HepG2 (cell line): ENCODE results near the gene MC2R. TPM values are rescaled to one million over a fixed set of nuclear protein-coding genes. Genes with fewer than 3 reads are reported as not detected.

Source experiments
- ATAC-seq: fragments of 200-7000 bp; cut with Tn5 transposase; 3 replicates; pipeline ENCODE4 v1.9.1; 2020; ENCODE audit warnings: mild to moderate bottlenecking, moderate library complexity
- BruUV-seq: library from RNA; stranded (reverse); fragments of 400-500 nt; replicated peaks from 2 replicates; lab custom pipeline; 2021; lab: Mats Ljungman, UMichigan
- CTCF ChIA-PET: fragments of 300-600 bp; formaldehyde crosslinking; extraction: SDS; loops from one replicate; lab custom pipeline; 2021; ENCODE audit warnings: low total read pairs, inconsistent platforms, low intra/inter-chr PET ratio; lab: Yijun Ruan, JAX
- POLR2A ChIA-PET: fragments of 350-600 bp; sonication (Branson Sonifier 250); formaldehyde crosslinking; loops from one replicate; lab custom pipeline; 2020; ENCODE audit warnings: antibody characterized with exemption, inconsistent platforms; lab: Yijun Ruan, JAX
- DNase-seq: peaks from one replicate; pipeline ENCODE4 v3.0.0-alpha.2; 2015; ENCODE audit warnings: low spot score
- FAIRE-seq: peaks from 3 replicates; lab custom pipeline; 2011; peaks lifted over from hg19 to GRCh38; lab: Jason Lieb, UNC
- H2AFZ ChIP-seq: one replicate; pipeline ENCODE4 v1.6.1; 2011; ENCODE audit warnings: low read length, inconsistent platforms
- H3K27ac ChIP-seq: fragments of 300-600 bp; 3 replicates; pipeline ENCODE4 v1.8.0; 2011; ENCODE audit warnings: mixed run types, mild to moderate bottlenecking, mixed read lengths, low read length, inconsistent platforms; ENCODE audit not compliant: insufficient read depth; ENCODE audit errors: extremely low read length
- H3K27me3 ChIP-seq, 2 experiments: fragments of 200-600 bp in 1 of 2; 2 replicates in 1 of 2; 3 replicates in 1 of 2; pipeline versions ENCODE4 v1.6.0 to v1.8.0; 2011; ENCODE audit warnings: low read length in 2 of 2, mild to moderate bottlenecking in 2 of 2, moderate library complexity in 2 of 2, inconsistent platforms in 1 of 2; ENCODE audit not compliant: insufficient read depth in 2 of 2, control insufficient read depth in 1 of 2
- H3K36me3 ChIP-seq, 2 experiments: fragments of 200-600 bp in 1 of 2; replicated peaks in 1 of 2; 2 replicates in 1 of 2; 3 replicates in 1 of 2; pipeline versions ENCODE4 v1.5.1 to v1.8.0; 2011; ENCODE audit warnings: low read length in 2 of 2, inconsistent platforms in 1 of 2; ENCODE audit not compliant: insufficient read depth in 2 of 2, control insufficient read depth in 1 of 2
- H3K4me1 ChIP-seq: 2 replicates; pipeline ENCODE4 v1.5.1; 2012; ENCODE audit warnings: low read length, inconsistent platforms; ENCODE audit not compliant: insufficient read depth
- H3K4me2 ChIP-seq: 2 replicates; pipeline ENCODE4 v1.6.0; 2011; ENCODE audit warnings: low read depth, low read length, inconsistent platforms
- H3K4me3 ChIP-seq, 3 experiments: fragments of 200-600 bp in 1 of 3; sonication (generic), shearing (Covaris generic) in 1 of 3; replicated peaks in 1 of 3; 2 replicates each; pipeline ENCODE4 v1.5.1; 2011 to 2016; ENCODE audit warnings: low read length in 3 of 3, inconsistent platforms in 2 of 3, low read depth in 2 of 3, mild to moderate bottlenecking in 2 of 3, control low read depth in 1 of 3, mixed read lengths in 1 of 3; ENCODE audit not compliant: insufficient read depth in 1 of 3
- H3K79me2 ChIP-seq: one replicate; pipeline ENCODE4 v1.6.1; 2011; ENCODE audit warnings: low read length, inconsistent platforms; ENCODE audit not compliant: insufficient read depth
- H3K9ac ChIP-seq: 2 replicates; pipeline ENCODE4 v1.6.0; 2011; ENCODE audit warnings: mild to moderate bottlenecking, low read depth, low read length, inconsistent platforms; ENCODE audit not compliant: insufficient read depth
- H3K9me3 ChIP-seq: 2 replicates; pipeline ENCODE4 v1.5.1; 2012; ENCODE audit warnings: mild to moderate bottlenecking, low read length
- H4K20me1 ChIP-seq: 2 replicates; pipeline ENCODE4 v1.6.0; 2011; ENCODE audit warnings: inconsistent platforms, mild to moderate bottlenecking, low read length, moderate library complexity; ENCODE audit not compliant: insufficient read depth
- AFF4 ChIP-seq: sonication (generic); formaldehyde crosslinking; IDR thresholded peaks from 2 replicates; pipeline ENCODE4 v1.4.0; 2020; ENCODE audit warnings: missing genetic modification reagents
- ARID3A ChIP-seq: IDR thresholded peaks from 2 replicates; pipeline ENCODE4 v1.6.1; 2012; ENCODE audit warnings: low read depth, low read length, improper control_type of control experiment
- CAMTA2 ChIP-seq: sonication (generic); formaldehyde crosslinking; IDR thresholded peaks from 2 replicates; pipeline ENCODE4 v1.4.0; 2020; ENCODE audit warnings: mild to moderate bottlenecking, missing genetic modification reagents, borderline replicate concordance
- CENPX ChIP-seq: sonication (generic); formaldehyde crosslinking; IDR thresholded peaks from 2 replicates; pipeline ENCODE4 v1.9.0; 2021; ENCODE audit warnings: mild to moderate bottlenecking, missing genetic modification reagents, moderate library complexity
- GABPB1 ChIP-seq: IDR thresholded peaks from 2 replicates; pipeline ENCODE4 v1.6.1; 2016; ENCODE audit warnings: mild to moderate bottlenecking, missing genetic modification reagents, moderate library complexity, missing compliant biosample characterization
- GATAD1 ChIP-seq: IDR thresholded peaks from 2 replicates; pipeline ENCODE4 v1.6.1; 2016; ENCODE audit warnings: missing genetic modification reagents, missing compliant biosample characterization
- HNRNPLL ChIP-seq: fragments of 200-400 bp; formaldehyde crosslinking; IDR thresholded peaks from 2 replicates; pipeline ENCODE4 v1.6.1; 2017; ENCODE audit warnings: mild to moderate bottlenecking, low read depth, low read length; ENCODE audit not compliant: poor library complexity, severe bottlenecking
- MBNL3 ChIP-seq: fragments of 250-450 bp; sonication (Bioruptor Pico); conservative IDR thresholded peaks from 2 replicates; pipeline ENCODE4 v1.8.0; 2022; ENCODE audit warnings: mild to moderate bottlenecking, inconsistent platforms
- NBN ChIP-seq: fragments of 450-650 bp; conservative IDR thresholded peaks from 2 replicates; pipeline ENCODE4 v1.6.1; 2017
- ZNF841 ChIP-seq: sonication (generic); formaldehyde crosslinking; IDR thresholded peaks from 2 replicates; pipeline ENCODE4 v1.8.1; 2023; ENCODE audit warnings: missing genetic modification reagents, borderline replicate concordance
- ZSCAN31 ChIP-seq: sonication (generic); formaldehyde crosslinking; IDR thresholded peaks from 2 replicates; pipeline ENCODE4 v1.5.0; 2020; ENCODE audit warnings: low read depth, mild to moderate bottlenecking, missing genetic modification reagents
- ZZZ3 ChIP-seq: sonication (generic); formaldehyde crosslinking; IDR thresholded peaks from 2 replicates; pipeline ENCODE4 v1.4.0; 2020; ENCODE audit warnings: missing genetic modification reagents, mild to moderate bottlenecking, borderline replicate concordance
- WGBS: methylation state at CpG from one replicate; pipeline ENCODE4 v1.1.6; 2017; ENCODE audit warnings: low lambda C conversion rate; 5-methylcytosine and 5-hydroxymethylcytosine counted together
- in situ Hi-C: cut with HindIII; loops from 2 replicates; pipeline ENCODE4 v1.10.0; 2017; ENCODE audit warnings: low pct_unique_long_range_greater_than_20kb; ENCODE audit not compliant: extremely low pct_ligation_motif_present
- intact Hi-C: fragments of 100-400 bp; cut with micrococcal nuclease; formaldehyde crosslinking; loops from one replicate; pipeline ENCODE4 v1.10.0; 2022; ENCODE audit not compliant: unreplicated experiment
- polyA plus RNA-seq, 8 experiments: library from polyadenylated mRNA; depleted of rRNA in 3 of 8; stranded (reverse) in 7 of 8; unstranded in 1 of 8; fragments of >200 nt; fragmentation: Illumina TruSeq in 4 of 8; extraction: Trizol in 4 of 8; gene quantifications; 2 replicates each; pipeline versions ENCODE4 v1.2.1 to v1.2.3, GENCODE V29; 2011 to 2016; ENCODE audit warnings: low read depth in 4 of 8, missing spikeins in 1 of 8, mixed read lengths in 1 of 8; ENCODE audit not compliant: insufficient read depth in 1 of 8
- total RNA-seq, 5 experiments: library from RNA; depleted of rRNA; stranded (reverse); fragments of >200 nt; fragmentation: Illumina TruSeq; extraction: Trizol; gene quantifications; 2 replicates each; pipeline ENCODE4 v1.2.3, GENCODE V29; 2016; ENCODE audit warnings: low read depth in 1 of 5

MC2R gene
- total and polyA plus RNA-seq, 2 of the 13 experiments (the other 11 are each of a cell fraction or from before 2014, with no cell fraction given): not detected

GRCh38 chr18:13879937-13880336 is 35.4 kb downstream of the MC2R start:
- intact Hi-C loops: loop anchor here (10.0 kb wide), 1 partner anchor 475 kb away; no protein-coding TSS in a partner anchor
- TF ChIP-seq GABPB1 (CRISPR knock-in tag): no peak
- TF ChIP-seq HNRNPLL: no peak
- no peak for TF ChIP-seq MBNL3 (CRISPR knock-in tag)
- no peak for TF ChIP-seq ARID3A
- TF ChIP-seq CENPX (CRISPR knock-in tag): no peak
- no peak for TF ChIP-seq CAMTA2 (CRISPR knock-in tag)
- no peak for TF ChIP-seq ZNF841 (CRISPR knock-in tag)
- TF ChIP-seq GATAD1 (CRISPR knock-in tag): no peak
- TF ChIP-seq NBN: no peak
- TF ChIP-seq AFF4: no peak
- no peak for TF ChIP-seq ZZZ3
- TF ChIP-seq ZSCAN31 (CRISPR knock-in tag): no peak

More at GRCh38 chr18:13879937-13880336, 35.4 kb downstream of the MC2R start:
- ChIA-PET CTCF (no interaction called here), POLR2A (no interaction called here)
- Histone ChIP-seq H2AFZ (no peak overlapping the region), H3K79me2 (no peaks in the 10 kb centered on the region), H3K27me3 (peaks cover 0 to 5% of the 10 kb centered on the region in 2 experiments; a peak in 2 of 5 replicates), H3K4me2 (no peak overlapping the region), H3K4me3 (no peak overlapping the region), H3K9me3 (no peaks in the 10 kb centered on the region), H3K4me1 (no peaks in the 10 kb centered on the region), H3K27ac (no peak overlapping the region), H3K36me3 (no peaks in the 10 kb centered on the region), H4K20me1 (no peaks in the 10 kb centered on the region), H3K9ac (no peak overlapping the region)
- BruUV-seq: no TSS peak
- in situ Hi-C loops: no loop called here
- WGBS: 0% methylated on average over 1 of the region's 1 CpG
- FAIRE-seq (no peak), DNase-seq (no peak), ATAC-seq (no peak)
